ENCODE measurements around the gene CDK5. TPM values are rescaled to one million over a fixed set of nuclear protein-coding genes. Genes with fewer than 3 reads are reported as not detected.

CDK5 gene
- total RNA-seq, 1 experiment from 2014 or later: 19.8 TPM

- peak overlapping the region; percentile 90 to 98 for H3K4me3 ChIP-seq (replicated peaks in 1 of 2; ENCODE audit: low read depth in 1 of 2, low read length in 2 of 2)
- H3K9ac ChIP-seq (ENCODE audit: low read length): peak overlapping the region; percentile 94
- intact Hi-C loops (cut with micrococcal nuclease): no loop called here
- no peaks in the 10 kb centered on the region; the same call in 1 of the 2 replicates for H4K20me1 ChIP-seq (ENCODE audit: insufficient read depth)
- ChIA-PET RAD21 (ENCODE audit: low non-redundant PET in 1 of 2, low total read pairs in 2 of 2, uncharacterized antibody in 2 of 2, unreplicated experiment in 2 of 2) (interaction anchor here in 1 of 2 experiments (0.6 kb wide), 1 partner anchor 81 kb away, joined by 5 read pairs; no protein-coding TSS in a partner anchor), CTCF (no interaction called here), POLR2A (no interaction called here)
- no peak for TF ChIP-seq CTCF (IDR thresholded peaks at IDR 0.05 in 2 of 3, conservative IDR thresholded peaks at IDR 0.05 in 1 of 3; ENCODE audit: borderline replicate concordance in 1 of 3, insufficient read depth in 1 of 3, low read depth in 2 of 3, low read length in 2 of 3)
- no peak for TF ChIP-seq ELF1 (IDR thresholded peaks at IDR 0.05; ENCODE audit: borderline replicate concordance, low read depth)
- no peak for TF ChIP-seq ZBTB33 (IDR thresholded peaks at IDR 0.05; ENCODE audit: extremely low read depth, insufficient replicate concordance, low read length)
- TF ChIP-seq ZFX (IDR thresholded peaks at IDR 0.05): no peak
- TF ChIP-seq ZNF274 (IDR thresholded peaks at IDR 0.05; ENCODE audit: low read depth, low read length): no peak
- TF ChIP-seq REST (IDR thresholded peaks at IDR 0.05; ENCODE audit: low read depth): no peak
- TF ChIP-seq ATF3 (IDR thresholded peaks at IDR 0.05): no peak
- TF ChIP-seq EZH2phosphoT487 (IDR thresholded peaks at IDR 0.05; ENCODE audit: borderline replicate concordance): no peak
- TF ChIP-seq TCF7L2 (IDR thresholded peaks at IDR 0.05; ENCODE audit: borderline replicate concordance, extremely low read depth, insufficient read depth, insufficient read length): no peak
- TF ChIP-seq SP1 (IDR thresholded peaks at IDR 0.05; ENCODE audit: low read depth): no peak
- TF ChIP-seq SIN3A (IDR thresholded peaks at IDR 0.05; ENCODE audit: low read depth): no peak
- no peak for TF ChIP-seq CBX3 (IDR thresholded peaks at IDR 0.05; ENCODE audit: low read depth)
- no TSS peak for BruUV-seq (replicated peaks)
- peaks cover 65% of the 10 kb centered on the region for H3K79me2 ChIP-seq (ENCODE audit: insufficient read depth, low read length)
- no peaks in the 10 kb centered on the region for H3K9me2 ChIP-seq (ENCODE audit: insufficient read depth)
- ATAC-seq (no peak), DNase-seq (ENCODE audit: low read depth, low spot score) (no peak)
- H3K4me1 ChIP-seq (ENCODE audit: control insufficient read depth in 1 of 2, insufficient read depth in 2 of 2, low read length in 2 of 2): peaks cover 23 to 43% of the 10 kb centered on the region in 2 experiments
- H3K27ac ChIP-seq (ENCODE audit: low read depth, low read length): peak overlapping the region; percentile 90
- peak overlapping the region; percentile 93 for H3K4me2 ChIP-seq (ENCODE audit: low read length)
- peaks cover 0 to 12% of the 10 kb centered on the region in 2 experiments; a peak in 1 of 4 replicates for H3K36me3 ChIP-seq (ENCODE audit: control insufficient read depth in 1 of 2, insufficient read depth in 2 of 2, low read length in 2 of 2)
- H2AFZ ChIP-seq (ENCODE audit: low read depth, low read length, poor library complexity, severe bottlenecking): no peak overlapping the region
- no peaks in the 10 kb centered on the region for H3K27me3 ChIP-seq (ENCODE audit: insufficient read depth, low read length)
- no peaks in the 10 kb centered on the region for H3K9me3 ChIP-seq (ENCODE audit: control insufficient read depth in 1 of 2, insufficient read depth in 1 of 2, low read depth in 1 of 2, low read length in 2 of 2)
Observed at GRCh38 chr7:151086802-151087244, 29.1 kb upstream of the CDK5 start.

Measured in HCT116 (cell line).